Activated T-cell treated with anti-CD3 and anti-CD28 coated beads, Interleukin-2, amount 50 U/mL, for 4 hours (primary cell): ENCODE results near the gene FCHO1. TPM values are rescaled to one million over a fixed set of nuclear protein-coding genes. Genes with fewer than 3 reads are reported as not detected.
A peak's percentile ranks its signal among the peaks of the same experiment; 100 is the strongest.

ENCODE experiments used
- ATAC-seq, 2 donors: fragments of 200-7000 bp; cut with Tn5 transposase; one replicate each; pipeline ENCODE4 v1.10.0; 2021
- DNase-seq: peaks from one replicate; pipeline ENCODE4 v3.0.0-alpha.2; 2020
- H3K27me3 Mint-ChIP-seq: one replicate; pipeline ENCODE4 v1.8.0; 2021; ENCODE audit warnings: low read depth, mixed read lengths
- H3K36me3 Mint-ChIP-seq: one replicate; pipeline ENCODE4 v1.8.0; 2022; ENCODE audit warnings: mixed read lengths; ENCODE audit not compliant: insufficient read depth
- H3K4me1 Mint-ChIP-seq: one replicate; pipeline ENCODE4 v1.8.0; 2021; ENCODE audit warnings: low read depth, mixed read lengths
- H3K4me3 Mint-ChIP-seq: one replicate; pipeline ENCODE4 v1.8.0; 2021; ENCODE audit warnings: mild to moderate bottlenecking, moderate library complexity, mixed read lengths
- H3K9me3 Mint-ChIP-seq: one replicate; pipeline ENCODE4 v1.8.0; 2021; ENCODE audit warnings: mixed read lengths
- total RNA-seq, 3 donors: library from RNA; stranded (reverse); gene quantifications; one replicate each; pipeline ENCODE4 v1.2.1, GENCODE V29; 2021

The FCHO1 gene
- total RNA-seq, 3 donors from 2014 or later = 53.0 to 60.4 (median 56.2) TPM

- DNase-seq = no peak
- Mint-ChIP-seq H3K9me3 (no peaks in the 10 kb centered on the region), H3K4me3 (peak overlapping the region; percentile 50), H3K4me1 (peaks cover 33% of the 10 kb centered on the region), H3K36me3 (no peaks in the 10 kb centered on the region), H3K27me3 (no peaks in the 10 kb centered on the region)
- peak in 1 of 2 donors; percentile 52 for ATAC-seq
Measured at GRCh38 chr19:17803264-17803896, 52.1 kb downstream of the FCHO1 start.

- Mint-ChIP-seq H3K9me3 (no peaks in the 10 kb centered on the region), H3K27me3 (no peaks in the 10 kb centered on the region), H3K4me1 (peaks cover 33% of the 10 kb centered on the region), H3K36me3 (no peaks in the 10 kb centered on the region), H3K4me3 (no peak overlapping the region)
- ATAC-seq = no peak
- DNase-seq = no peak
Measured at GRCh38 chr19:17805427-17805826, 54.1 kb downstream of the FCHO1 start.

GRCh38 chr19:17806945-17807344 is 55.7 kb downstream of the FCHO1 start:
- no peak for DNase-seq
- H3K36me3 Mint-ChIP-seq = no peaks in the 10 kb centered on the region
- H3K27me3 Mint-ChIP-seq = no peaks in the 10 kb centered on the region
- peaks cover 33% of the 10 kb centered on the region for H3K4me1 Mint-ChIP-seq
- no peak overlapping the region for H3K4me3 Mint-ChIP-seq
- no peaks in the 10 kb centered on the region for H3K9me3 Mint-ChIP-seq
- ATAC-seq = peak in 1 of 2 donors; percentile 36

- DNase-seq = no peak
- Mint-ChIP-seq H3K4me1 (peaks cover 28% of the 10 kb centered on the region), H3K9me3 (no peaks in the 10 kb centered on the region), H3K36me3 (no peaks in the 10 kb centered on the region), H3K4me3 (peak overlapping the region; percentile 50), H3K27me3 (no peaks in the 10 kb centered on the region)
- peak; percentile 61 to 67 for ATAC-seq
Measured at GRCh38 chr19:17807731-17808316, 56.5 kb downstream of the FCHO1 start.

- H3K9me3 Mint-ChIP-seq = no peaks in the 10 kb centered on the region
- H3K4me3 Mint-ChIP-seq = no peak overlapping the region
- no peaks in the 10 kb centered on the region for H3K27me3 Mint-ChIP-seq
- ATAC-seq = no peak
- no peaks in the 10 kb centered on the region for H3K36me3 Mint-ChIP-seq
- DNase-seq = no peak
- peaks cover 9% of the 10 kb centered on the region for H3K4me1 Mint-ChIP-seq
Measured at GRCh38 chr19:17811103-17811502, 59.8 kb downstream of the FCHO1 start.

GRCh38 chr19:17811681-17812080 is 60.4 kb downstream of the FCHO1 start:
- Mint-ChIP-seq H3K9me3 (no peaks in the 10 kb centered on the region), H3K4me1 (peaks cover 6% of the 10 kb centered on the region), H3K36me3 (peaks cover 2% of the 10 kb centered on the region), H3K27me3 (no peaks in the 10 kb centered on the region), H3K4me3 (no peak overlapping the region)
- DNase-seq = no peak
- ATAC-seq = no peak

GRCh38 chr19:17812099-17812498 is 60.8 kb downstream of the FCHO1 start:
- no peak for ATAC-seq
- Mint-ChIP-seq H3K4me3 (no peak overlapping the region), H3K9me3 (no peaks in the 10 kb centered on the region)

GRCh38 chr19:17817668-17818363 is 66.5 kb downstream of the FCHO1 start:
- Mint-ChIP-seq H3K4me1 (no peaks in the 10 kb centered on the region), H3K27me3 (no peaks in the 10 kb centered on the region), H3K36me3 (peaks cover 2% of the 10 kb centered on the region), H3K9me3 (no peaks in the 10 kb centered on the region), H3K4me3 (no peak overlapping the region)
- DNase-seq (no peak), ATAC-seq (no peak)

More at GRCh38 chr19:17812099-17812498, 60.8 kb downstream of the FCHO1 start:
- no peak for DNase-seq
- Mint-ChIP-seq H3K36me3 (peaks cover 2% of the 10 kb centered on the region), H3K4me1 (peaks cover 6% of the 10 kb centered on the region), H3K27me3 (no peaks in the 10 kb centered on the region)

GRCh38 chr19:17821190-17821589 is 69.9 kb downstream of the FCHO1 start, which contains the start of gene INSL3:
Gene INSL3, minus strand, starts transcription at chr19:17821519. Its CDS starts 13 bp downstream, at chr19:17821506.
- H3K36me3 Mint-ChIP-seq = peaks cover 5% of the 10 kb centered on the region
- no peak within 1 kb of the TSS for H3K4me3 Mint-ChIP-seq
- H3K9me3 Mint-ChIP-seq = no peaks in the 10 kb centered on the region
- no peaks in the 10 kb centered on the region for H3K4me1 Mint-ChIP-seq
- ATAC-seq = peak in 1 of 2 donors; percentile 32
- no peak for DNase-seq
- no peaks in the 10 kb centered on the region for H3K27me3 Mint-ChIP-seq

- Mint-ChIP-seq H3K4me1 (no peaks in the 10 kb centered on the region), H3K27me3 (no peaks in the 10 kb centered on the region), H3K9me3 (no peaks in the 10 kb centered on the region), H3K36me3 (peaks cover 13% of the 10 kb centered on the region), H3K4me3 (no peak overlapping the region)
- DNase-seq (no peak), ATAC-seq (no peak)
Measured at GRCh38 chr19:17824339-17824738, 73.1 kb downstream of the FCHO1 start.

GRCh38 chr19:17826508-17827056 is 75.3 kb downstream of the FCHO1 start:
- H3K9me3 Mint-ChIP-seq = no peaks in the 10 kb centered on the region
- ATAC-seq (no peak), DNase-seq (no peak)
- no peaks in the 10 kb centered on the region for H3K4me1 Mint-ChIP-seq
- no peak overlapping the region for H3K4me3 Mint-ChIP-seq
- H3K36me3 Mint-ChIP-seq = peaks cover 24% of the 10 kb centered on the region
- no peaks in the 10 kb centered on the region for H3K27me3 Mint-ChIP-seq

- Mint-ChIP-seq H3K4me1 (no peaks in the 10 kb centered on the region), H3K9me3 (no peaks in the 10 kb centered on the region), H3K27me3 (no peaks in the 10 kb centered on the region), H3K4me3 (no peak overlapping the region), H3K36me3 (peaks cover 41% of the 10 kb centered on the region)
- DNase-seq (no peak), ATAC-seq (no peak)
Measured at GRCh38 chr19:17829855-17830566, 78.7 kb downstream of the FCHO1 start.

- Mint-ChIP-seq H3K36me3 (peaks cover 46% of the 10 kb centered on the region), H3K4me3 (no peak overlapping the region), H3K27me3 (no peaks in the 10 kb centered on the region), H3K9me3 (no peaks in the 10 kb centered on the region), H3K4me1 (peaks cover 4% of the 10 kb centered on the region)
- DNase-seq (no peak), ATAC-seq (peak; percentile 84 to 88)
Measured at GRCh38 chr19:17830567-17831418, 79.5 kb downstream of the FCHO1 start.
